WTC11 (cell line): ENCODE results near the gene PEAK3.

Source experiments
- CBFB ChIP-seq: sonication (generic); formaldehyde crosslinking; IDR thresholded peaks from 2 replicates; pipeline ENCODE4 v1.8.1; 2022; ENCODE audit warnings: mild to moderate bottlenecking, low read depth, missing genetic modification reagents
- CREB1 ChIP-seq: sonication (generic); formaldehyde crosslinking; IDR thresholded peaks from 2 replicates; pipeline ENCODE4 v1.8.0; 2023; ENCODE audit warnings: mild to moderate bottlenecking, missing genetic modification reagents
- GABPB1 ChIP-seq: sonication (generic); formaldehyde crosslinking; IDR thresholded peaks from 2 replicates; pipeline ENCODE4 v1.8.1; 2023; ENCODE audit warnings: mild to moderate bottlenecking, missing genetic modification reagents
- JAZF1 ChIP-seq: fragments of 250-450 bp; sonication (Bioruptor Pico); IDR thresholded peaks from 2 replicates; pipeline ENCODE4 v1.9.0; 2021; ENCODE audit warnings: moderate library complexity, mild to moderate bottlenecking, inconsistent platforms
- NR3C1 ChIP-seq: sonication (generic); formaldehyde crosslinking; conservative IDR thresholded peaks from 2 replicates; pipeline ENCODE4 v1.8.1; 2023; ENCODE audit warnings: low read depth, mild to moderate bottlenecking, missing genetic modification reagents
- SP1 ChIP-seq: sonication (generic); formaldehyde crosslinking; conservative IDR thresholded peaks from 2 replicates; pipeline ENCODE4 v1.8.1; 2022; ENCODE audit warnings: missing genetic modification reagents
- TF ChIP-seq, protein P1 (sequence below): sonication (generic); formaldehyde crosslinking; IDR thresholded peaks from 2 replicates; pipeline ENCODE4 v1.8.1; 2023; ENCODE audit warnings: mild to moderate bottlenecking, missing genetic modification reagents
- TF ChIP-seq, protein P2 (sequence below): fragments of 200-600 bp; IDR thresholded peaks from 2 replicates; pipeline ENCODE4 v1.8.0; 2022; ENCODE audit warnings: antibody characterized with exemption
- TF ChIP-seq, protein P3 (sequence below): sonication (generic); formaldehyde crosslinking; IDR thresholded peaks from 2 replicates; pipeline ENCODE4 v1.8.1; 2023; ENCODE audit warnings: mild to moderate bottlenecking, missing genetic modification reagents, borderline replicate concordance
- TF ChIP-seq, protein P4 (sequence below): sonication (generic); formaldehyde crosslinking; IDR thresholded peaks from 2 replicates; pipeline ENCODE4 v1.8.0; 2023; ENCODE audit warnings: mild to moderate bottlenecking, missing genetic modification reagents
- TF ChIP-seq, protein P5 (sequence below): sonication (generic); formaldehyde crosslinking; IDR thresholded peaks from 2 replicates; pipeline ENCODE4 v1.8.0; 2022; ENCODE audit warnings: mild to moderate bottlenecking, missing genetic modification reagents

DNA sequence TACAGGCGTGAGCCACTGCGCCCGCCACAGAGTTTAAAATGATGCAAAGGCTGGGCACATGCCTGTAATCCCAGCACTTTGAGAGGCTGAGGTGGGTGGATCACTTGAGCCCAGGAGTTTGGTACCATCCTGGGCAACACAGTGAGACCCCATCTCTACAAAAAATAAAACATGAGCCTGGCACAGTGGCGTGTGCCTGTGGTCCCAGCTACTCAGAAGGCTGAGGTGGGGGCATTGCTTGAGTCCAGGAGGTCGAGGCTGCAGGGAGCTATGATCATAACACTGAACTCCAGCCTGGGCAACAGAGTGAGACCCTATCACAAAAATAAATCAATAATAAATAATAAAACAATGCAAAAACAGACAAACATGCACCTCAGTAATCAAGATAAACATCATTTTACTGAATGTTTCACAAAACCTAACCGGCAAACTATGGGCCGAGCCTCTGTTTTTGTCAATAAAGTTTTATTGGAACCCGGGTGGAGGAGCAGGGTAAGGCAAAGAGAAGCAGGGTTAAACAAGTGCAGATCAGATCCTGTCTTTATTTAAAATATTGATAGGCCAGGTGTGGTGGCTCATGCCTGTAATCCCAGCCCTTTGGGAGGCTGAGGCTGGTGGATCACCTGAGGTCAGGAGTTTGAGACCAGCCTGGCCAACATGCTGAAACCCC is 2.0 kb upstream of the PEAK3 start:
- TF ChIP-seq, protein P1, sequence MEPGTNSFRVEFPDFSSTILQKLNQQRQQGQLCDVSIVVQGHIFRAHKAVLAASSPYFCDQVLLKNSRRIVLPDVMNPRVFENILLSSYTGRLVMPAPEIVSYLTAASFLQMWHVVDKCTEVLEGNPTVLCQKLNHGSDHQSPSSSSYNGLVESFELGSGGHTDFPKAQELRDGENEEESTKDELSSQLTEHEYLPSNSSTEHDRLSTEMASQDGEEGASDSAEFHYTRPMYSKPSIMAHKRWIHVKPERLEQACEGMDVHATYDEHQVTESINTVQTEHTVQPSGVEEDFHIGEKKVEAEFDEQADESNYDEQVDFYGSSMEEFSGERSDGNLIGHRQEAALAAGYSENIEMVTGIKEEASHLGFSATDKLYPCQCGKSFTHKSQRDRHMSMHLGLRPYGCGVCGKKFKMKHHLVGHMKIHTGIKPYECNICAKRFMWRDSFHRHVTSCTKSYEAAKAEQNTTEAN (CRISPR knock-in tag), result no peak
- TF ChIP-seq JAZF1 (CRISPR knock-in tag), result no peak
- TF ChIP-seq, protein P2, sequence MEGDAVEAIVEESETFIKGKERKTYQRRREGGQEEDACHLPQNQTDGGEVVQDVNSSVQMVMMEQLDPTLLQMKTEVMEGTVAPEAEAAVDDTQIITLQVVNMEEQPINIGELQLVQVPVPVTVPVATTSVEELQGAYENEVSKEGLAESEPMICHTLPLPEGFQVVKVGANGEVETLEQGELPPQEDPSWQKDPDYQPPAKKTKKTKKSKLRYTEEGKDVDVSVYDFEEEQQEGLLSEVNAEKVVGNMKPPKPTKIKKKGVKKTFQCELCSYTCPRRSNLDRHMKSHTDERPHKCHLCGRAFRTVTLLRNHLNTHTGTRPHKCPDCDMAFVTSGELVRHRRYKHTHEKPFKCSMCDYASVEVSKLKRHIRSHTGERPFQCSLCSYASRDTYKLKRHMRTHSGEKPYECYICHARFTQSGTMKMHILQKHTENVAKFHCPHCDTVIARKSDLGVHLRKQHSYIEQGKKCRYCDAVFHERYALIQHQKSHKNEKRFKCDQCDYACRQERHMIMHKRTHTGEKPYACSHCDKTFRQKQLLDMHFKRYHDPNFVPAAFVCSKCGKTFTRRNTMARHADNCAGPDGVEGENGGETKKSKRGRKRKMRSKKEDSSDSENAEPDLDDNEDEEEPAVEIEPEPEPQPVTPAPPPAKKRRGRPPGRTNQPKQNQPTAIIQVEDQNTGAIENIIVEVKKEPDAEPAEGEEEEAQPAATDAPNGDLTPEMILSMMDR, result no peak
- TF ChIP-seq, protein P3, sequence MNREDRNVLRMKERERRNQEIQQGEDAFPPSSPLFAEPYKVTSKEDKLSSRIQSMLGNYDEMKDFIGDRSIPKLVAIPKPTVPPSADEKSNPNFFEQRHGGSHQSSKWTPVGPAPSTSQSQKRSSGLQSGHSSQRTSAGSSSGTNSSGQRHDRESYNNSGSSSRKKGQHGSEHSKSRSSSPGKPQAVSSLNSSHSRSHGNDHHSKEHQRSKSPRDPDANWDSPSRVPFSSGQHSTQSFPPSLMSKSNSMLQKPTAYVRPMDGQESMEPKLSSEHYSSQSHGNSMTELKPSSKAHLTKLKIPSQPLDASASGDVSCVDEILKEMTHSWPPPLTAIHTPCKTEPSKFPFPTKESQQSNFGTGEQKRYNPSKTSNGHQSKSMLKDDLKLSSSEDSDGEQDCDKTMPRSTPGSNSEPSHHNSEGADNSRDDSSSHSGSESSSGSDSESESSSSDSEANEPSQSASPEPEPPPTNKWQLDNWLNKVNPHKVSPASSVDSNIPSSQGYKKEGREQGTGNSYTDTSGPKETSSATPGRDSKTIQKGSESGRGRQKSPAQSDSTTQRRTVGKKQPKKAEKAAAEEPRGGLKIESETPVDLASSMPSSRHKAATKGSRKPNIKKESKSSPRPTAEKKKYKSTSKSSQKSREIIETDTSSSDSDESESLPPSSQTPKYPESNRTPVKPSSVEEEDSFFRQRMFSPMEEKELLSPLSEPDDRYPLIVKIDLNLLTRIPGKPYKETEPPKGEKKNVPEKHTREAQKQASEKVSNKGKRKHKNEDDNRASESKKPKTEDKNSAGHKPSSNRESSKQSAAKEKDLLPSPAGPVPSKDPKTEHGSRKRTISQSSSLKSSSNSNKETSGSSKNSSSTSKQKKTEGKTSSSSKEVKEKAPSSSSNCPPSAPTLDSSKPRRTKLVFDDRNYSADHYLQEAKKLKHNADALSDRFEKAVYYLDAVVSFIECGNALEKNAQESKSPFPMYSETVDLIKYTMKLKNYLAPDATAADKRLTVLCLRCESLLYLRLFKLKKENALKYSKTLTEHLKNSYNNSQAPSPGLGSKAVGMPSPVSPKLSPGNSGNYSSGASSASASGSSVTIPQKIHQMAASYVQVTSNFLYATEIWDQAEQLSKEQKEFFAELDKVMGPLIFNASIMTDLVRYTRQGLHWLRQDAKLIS, result no peak
- no peak for TF ChIP-seq CREB1 (CRISPR knock-in tag)
- TF ChIP-seq, protein P4, sequence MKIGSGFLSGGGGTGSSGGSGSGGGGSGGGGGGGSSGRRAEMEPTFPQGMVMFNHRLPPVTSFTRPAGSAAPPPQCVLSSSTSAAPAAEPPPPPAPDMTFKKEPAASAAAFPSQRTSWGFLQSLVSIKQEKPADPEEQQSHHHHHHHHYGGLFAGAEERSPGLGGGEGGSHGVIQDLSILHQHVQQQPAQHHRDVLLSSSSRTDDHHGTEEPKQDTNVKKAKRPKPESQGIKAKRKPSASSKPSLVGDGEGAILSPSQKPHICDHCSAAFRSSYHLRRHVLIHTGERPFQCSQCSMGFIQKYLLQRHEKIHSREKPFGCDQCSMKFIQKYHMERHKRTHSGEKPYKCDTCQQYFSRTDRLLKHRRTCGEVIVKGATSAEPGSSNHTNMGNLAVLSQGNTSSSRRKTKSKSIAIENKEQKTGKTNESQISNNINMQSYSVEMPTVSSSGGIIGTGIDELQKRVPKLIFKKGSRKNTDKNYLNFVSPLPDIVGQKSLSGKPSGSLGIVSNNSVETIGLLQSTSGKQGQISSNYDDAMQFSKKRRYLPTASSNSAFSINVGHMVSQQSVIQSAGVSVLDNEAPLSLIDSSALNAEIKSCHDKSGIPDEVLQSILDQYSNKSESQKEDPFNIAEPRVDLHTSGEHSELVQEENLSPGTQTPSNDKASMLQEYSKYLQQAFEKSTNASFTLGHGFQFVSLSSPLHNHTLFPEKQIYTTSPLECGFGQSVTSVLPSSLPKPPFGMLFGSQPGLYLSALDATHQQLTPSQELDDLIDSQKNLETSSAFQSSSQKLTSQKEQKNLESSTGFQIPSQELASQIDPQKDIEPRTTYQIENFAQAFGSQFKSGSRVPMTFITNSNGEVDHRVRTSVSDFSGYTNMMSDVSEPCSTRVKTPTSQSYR, result no peak
- TF ChIP-seq SP1 (CRISPR knock-in tag), result no peak
- TF ChIP-seq GABPB1 (CRISPR knock-in tag), result no peak
- TF ChIP-seq NR3C1, result no peak
- TF ChIP-seq CBFB, result no peak
- TF ChIP-seq, protein P5, sequence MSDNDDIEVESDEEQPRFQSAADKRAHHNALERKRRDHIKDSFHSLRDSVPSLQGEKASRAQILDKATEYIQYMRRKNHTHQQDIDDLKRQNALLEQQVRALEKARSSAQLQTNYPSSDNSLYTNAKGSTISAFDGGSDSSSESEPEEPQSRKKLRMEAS (CRISPR knock-in tag), result no peak
